HG03521 (cell line): ENCODE measurements around the gene WDR37.
"Not testable (repeated sequence)": the region's sequence is repeated elsewhere in the genome, so short reads cannot be mapped to it uniquely, and the experiment has no call there.

Source experiments
- ATAC-seq: cut with Tn5 transposase; IDR thresholded peaks from one replicate; pipeline ENCODE4 v1.9.1; 2021; ENCODE audit warnings: mild to moderate bottlenecking, moderate library complexity; ENCODE audit not compliant: unreplicated experiment

WDR37 gene

GRCh38 chr10:1041514-1041913 lies 14.7 kb upstream of the WDR37 start:
- ATAC-seq: no peak

GRCh38 chr10:1043532-1043995 lies 12.6 kb upstream of the WDR37 start:
- no peak for ATAC-seq

GRCh38 chr10:1044146-1044545 lies 12.0 kb upstream of the WDR37 start:
- ATAC-seq: no peak

- ATAC-seq: no peak
Observed at GRCh38 chr10:1044964-1045363, 11.2 kb upstream of the WDR37 start.

- no peak for ATAC-seq
Observed at GRCh38 chr10:1045415-1045814, 10.8 kb upstream of the WDR37 start.

- no peak for ATAC-seq
Observed at GRCh38 chr10:1047937-1048336, 8.2 kb upstream of the WDR37 start.

GRCh38 chr10:1048349-1048731 lies 7.8 kb upstream of the WDR37 start:
- ATAC-seq: peak; percentile 2

GRCh38 chr10:1048732-1049424 lies 7.3 kb upstream of the WDR37 start, which contains the start of gene IDI1:
Gene IDI1 (minus strand): TSS chr10:1049119. CDS start chr10:1049003, 116 bp downstream.
- ATAC-seq: peak; percentile 76

GRCh38 chr10:1049425-1049958 lies 6.7 kb upstream of the WDR37 start:
- ATAC-seq: no peak

- ATAC-seq: no peak
Observed at GRCh38 chr10:1050145-1050544, 6.0 kb upstream of the WDR37 start.

- ATAC-seq: no peak
Observed at GRCh38 chr10:1050554-1050953, 5.6 kb upstream of the WDR37 start.

GRCh38 chr10:1054684-1055083 lies 1.5 kb upstream of the WDR37 start:
- no peak for ATAC-seq

GRCh38 chr10:1057106-1057657 lies 997 bp downstream of the WDR37 start:
- peak; percentile 21 for ATAC-seq

GRCh38 chr10:1058017-1058416 lies 1.8 kb downstream of the WDR37 start:
- ATAC-seq: no peak

GRCh38 chr10:1059902-1060301 lies 3.7 kb downstream of the WDR37 start:
- ATAC-seq: no peak

GRCh38 chr10:1061930-1062774 lies 6.0 kb downstream of the WDR37 start:
- ATAC-seq: no peak

GRCh38 chr10:1063232-1063865 lies 7.2 kb downstream of the WDR37 start:
- no peak for ATAC-seq

GRCh38 chr10:1064964-1065247 lies 8.7 kb downstream of the WDR37 start:
- no peak for ATAC-seq

- not testable (repeated sequence) for ATAC-seq
Observed at GRCh38 chr10:1066734-1067133, 10.5 kb downstream of the WDR37 start.

- no peak for ATAC-seq
Observed at GRCh38 chr10:1068380-1069361, 12.5 kb downstream of the WDR37 start.
